HG03378 (cell line): Measurements from ENCODE around the gene RASSF6.
A peak's percentile ranks its signal among the peaks of the same experiment; 100 is the strongest.
"Not testable (repeated sequence)": the region's sequence is repeated elsewhere in the genome, so short reads cannot be mapped to it uniquely, and the experiment has no call there.

Experiments
- ATAC-seq: cut with Tn5 transposase; IDR thresholded peaks from one replicate; pipeline ENCODE4 v1.9.1; 2021; ENCODE audit warnings: mild to moderate bottlenecking, moderate library complexity; ENCODE audit not compliant: unreplicated experiment

RASSF6 gene, protein sequence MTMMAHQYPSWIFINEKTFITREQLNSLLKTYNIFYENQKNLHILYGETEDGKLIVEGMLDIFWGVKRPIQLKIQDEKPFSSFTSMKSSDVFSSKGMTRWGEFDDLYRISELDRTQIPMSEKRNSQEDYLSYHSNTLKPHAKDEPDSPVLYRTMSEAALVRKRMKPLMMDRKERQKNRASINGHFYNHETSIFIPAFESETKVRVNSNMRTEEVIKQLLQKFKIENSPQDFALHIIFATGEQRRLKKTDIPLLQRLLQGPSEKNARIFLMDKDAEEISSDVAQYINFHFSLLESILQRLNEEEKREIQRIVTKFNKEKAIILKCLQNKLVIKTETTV

GRCh38 chr4:73620115-73620792, at the start of gene RASSF6:
RASSF6 (minus strand) TSS chr4:73620436; CDS start chr4:73611795, 8,641 bp downstream.
- ATAC-seq, result peak; percentile 67

DNA sequence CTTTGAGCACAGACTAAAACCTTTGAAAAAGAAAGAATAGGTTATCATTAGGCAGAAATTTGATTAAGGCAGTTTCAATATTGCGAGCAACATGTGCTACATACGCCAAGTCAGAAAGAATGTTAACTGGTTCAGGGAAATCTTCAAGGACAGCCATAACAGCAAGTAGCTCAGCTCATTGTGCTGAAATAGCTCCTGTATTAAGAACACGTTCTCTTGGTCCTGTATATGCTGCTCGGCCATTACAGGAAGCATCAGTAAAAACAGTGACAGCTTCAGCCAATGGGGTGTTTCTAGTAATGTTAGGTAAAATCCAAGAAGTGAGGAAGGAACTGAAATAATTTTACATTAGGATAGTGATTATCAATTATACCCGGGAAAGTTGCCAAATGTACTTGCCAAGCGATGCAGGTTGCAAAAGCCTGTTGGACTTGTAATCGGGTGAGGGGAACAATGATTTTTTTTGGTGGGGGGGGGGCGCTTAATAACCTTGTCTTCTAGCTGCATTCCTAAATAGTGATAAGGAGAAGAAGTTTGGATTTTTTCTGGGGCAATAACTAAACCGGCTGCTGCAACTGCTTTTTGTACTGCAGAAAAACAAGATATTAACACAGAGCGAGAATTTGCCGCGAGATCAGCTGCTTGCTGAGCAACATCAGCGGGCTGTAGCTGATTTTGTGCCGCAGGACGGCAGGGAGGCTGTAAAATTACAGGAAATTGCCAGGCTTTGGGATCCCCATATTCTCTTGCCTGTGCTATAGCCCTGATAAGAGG, 49.4 kb upstream of the RASSF6 start:
- no peak for ATAC-seq

- ATAC-seq, result no peak
Measured at GRCh38 chr4:73668782-73669201, 48.6 kb upstream of the RASSF6 start.

GRCh38 chr4:73665924-73666323, 45.7 kb upstream of the RASSF6 start:
- not testable (repeated sequence) for ATAC-seq

DNA sequence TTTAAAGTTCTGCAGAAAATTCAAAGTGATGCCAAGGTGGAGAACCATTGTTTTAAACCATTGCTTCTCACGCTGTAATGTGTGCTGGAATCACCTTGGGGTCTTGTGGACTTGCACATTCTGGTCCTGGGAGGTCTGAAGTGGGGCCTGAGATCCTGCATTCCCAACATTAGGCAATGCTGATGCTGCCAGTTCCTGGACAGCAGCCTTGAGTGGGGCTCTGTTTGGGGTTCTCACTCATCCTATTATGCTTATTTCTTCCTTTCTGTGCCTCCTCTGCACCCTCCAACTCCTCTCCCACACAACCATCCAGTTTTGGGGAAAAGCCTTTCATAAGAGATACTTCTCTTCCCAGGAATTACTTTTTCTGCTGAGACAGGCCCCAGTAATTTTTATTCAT, 44.2 kb upstream of the RASSF6 start:
- ATAC-seq, result no peak

GRCh38 chr4:73663576-73663975, 43.3 kb upstream of the RASSF6 start:
- no peak for ATAC-seq

GRCh38 chr4:73662709-73663546, 42.7 kb upstream of the RASSF6 start:
- peak; percentile 85 for ATAC-seq

GRCh38 chr4:73661646-73662119, 41.4 kb upstream of the RASSF6 start:
- ATAC-seq, result no peak

DNA sequence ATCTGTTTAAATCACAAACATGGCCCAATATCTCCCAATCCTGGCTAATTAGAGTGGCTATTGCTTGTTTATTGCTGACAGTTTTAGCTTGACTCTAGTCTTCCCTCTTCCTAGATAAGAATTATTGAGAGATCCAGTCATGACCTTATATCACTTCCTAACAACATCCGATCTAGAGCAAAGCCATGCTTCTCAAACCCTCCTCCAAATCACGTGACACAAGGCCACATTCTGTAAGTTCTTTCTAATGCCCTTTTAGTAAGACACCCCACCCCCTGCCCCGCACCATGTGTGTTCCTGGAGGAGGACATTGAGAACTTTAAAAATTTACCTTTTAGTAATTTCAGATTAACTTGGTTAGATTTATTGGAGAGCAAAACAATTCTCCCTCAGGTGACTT, 40.6 kb upstream of the RASSF6 start:
- no peak for ATAC-seq

DNA sequence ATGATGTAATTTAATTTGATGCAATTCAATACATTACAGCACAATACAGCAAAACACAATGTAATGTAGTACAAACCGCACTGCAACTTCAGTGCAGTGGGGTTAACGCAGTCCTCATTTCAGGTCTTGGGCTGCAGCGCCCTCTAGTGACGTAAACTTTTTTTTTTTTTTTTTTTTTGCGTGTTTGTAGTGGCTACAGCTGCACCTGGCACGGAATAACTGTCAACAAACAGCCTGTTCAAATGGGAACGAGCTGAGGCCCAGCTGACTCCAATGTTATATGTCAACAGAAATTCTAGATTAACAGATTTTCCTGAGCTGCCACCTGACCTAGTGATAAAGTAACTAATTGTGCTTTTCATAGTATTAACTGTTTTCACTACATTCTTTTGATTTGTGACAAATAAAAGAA, 33.5 kb upstream of the RASSF6 start:
- peak; percentile 59 for ATAC-seq

GRCh38 chr4:73650250-73650649, 30.0 kb upstream of the RASSF6 start:
- ATAC-seq, result no peak

DNA sequence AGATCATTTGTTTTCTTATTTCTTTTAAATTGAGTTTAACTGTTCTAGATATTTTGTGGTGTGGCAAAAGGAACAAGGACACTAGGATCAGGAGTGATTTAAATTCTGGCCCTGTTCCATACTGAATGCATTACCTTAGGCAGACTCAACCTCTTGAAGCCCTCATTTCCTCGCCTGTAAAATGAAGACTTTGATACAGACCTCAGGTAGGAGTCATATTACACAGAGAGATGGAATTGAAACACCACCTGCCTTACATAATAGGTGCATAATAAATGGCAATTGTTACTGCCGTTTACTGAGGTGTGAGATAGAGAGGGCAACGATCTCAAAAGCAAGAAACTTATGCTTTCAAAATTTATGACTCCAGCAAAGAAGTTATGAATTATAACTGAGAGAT, 28.2 kb upstream of the RASSF6 start:
- ATAC-seq, result no peak

GRCh38 chr4:73646117-73646516, 25.9 kb upstream of the RASSF6 start:
- no peak for ATAC-seq

DNA sequence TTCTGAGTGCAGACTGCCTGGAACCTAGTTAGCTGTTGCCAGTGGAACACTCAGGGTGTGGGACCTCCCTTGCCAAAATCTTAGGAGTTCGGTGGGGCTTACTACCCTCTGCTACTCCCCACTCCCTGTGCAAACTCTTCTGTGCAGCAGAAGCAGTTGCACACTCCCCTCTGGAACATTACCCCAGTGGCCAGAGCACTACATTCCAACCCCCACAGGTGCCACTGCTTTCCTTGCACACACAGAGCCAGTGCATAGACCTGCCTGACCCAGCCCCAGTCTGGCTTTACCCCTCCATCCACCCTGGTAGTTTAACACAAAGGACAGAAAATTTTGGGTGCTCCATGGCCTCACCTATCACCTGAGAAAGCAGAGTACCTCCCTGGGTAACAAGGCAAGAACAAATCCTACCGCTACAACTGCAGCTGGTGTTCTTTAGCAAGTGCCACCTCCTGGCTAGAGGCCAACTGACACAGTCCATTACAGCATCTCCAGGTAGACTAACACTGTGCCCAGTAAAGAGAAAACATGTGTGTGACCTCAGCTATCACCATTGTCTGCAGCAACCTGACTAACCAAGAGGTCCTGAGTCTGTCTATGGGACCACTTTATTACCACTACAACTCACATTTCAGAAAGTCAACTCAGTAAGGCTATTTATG, 11.5 kb upstream of the RASSF6 start:
- no peak for ATAC-seq

GRCh38 chr4:73628834-73629233, 8.6 kb upstream of the RASSF6 start:
- not testable (repeated sequence) for ATAC-seq

DNA sequence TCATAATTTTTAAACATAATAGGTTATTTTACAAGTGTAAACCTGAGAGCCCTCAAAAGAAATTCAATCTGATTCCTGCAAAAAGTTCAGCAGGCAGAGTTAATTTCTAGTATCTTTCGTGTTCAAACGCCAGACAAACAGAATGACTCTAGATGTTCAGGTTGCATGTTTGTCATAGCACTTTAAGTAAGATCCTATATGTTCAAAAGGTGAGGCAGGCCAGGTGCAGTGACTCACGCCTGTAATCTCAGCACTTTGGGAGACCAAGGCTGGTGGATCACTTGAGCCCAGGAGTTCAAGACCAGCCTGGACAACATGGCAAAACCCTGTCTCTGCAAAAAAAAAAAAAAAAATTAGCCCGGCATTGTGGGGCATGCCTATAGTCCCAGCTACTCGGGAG, 1.1 kb upstream of the RASSF6 start:
- no peak for ATAC-seq

DNA sequence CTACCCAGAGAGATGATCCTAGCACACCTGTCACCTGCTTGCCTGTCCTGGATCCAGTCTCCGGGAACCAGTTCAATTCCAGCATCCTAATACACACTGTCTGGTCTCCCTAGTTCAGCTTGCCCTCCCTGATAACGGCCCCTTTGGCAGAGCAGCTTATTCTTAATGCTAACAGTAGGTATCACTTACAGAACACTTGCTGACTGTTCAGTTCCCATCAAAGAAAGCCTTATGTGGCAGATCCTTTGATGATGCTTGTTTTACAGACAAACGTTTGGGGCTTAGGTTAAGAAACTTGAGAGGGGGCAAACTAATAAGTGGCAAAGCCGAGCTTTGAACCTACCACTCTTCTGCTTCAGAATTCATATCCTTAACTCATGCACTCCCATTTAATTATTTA, 890 bp downstream of the RASSF6 start:
- ATAC-seq, result no peak

DNA sequence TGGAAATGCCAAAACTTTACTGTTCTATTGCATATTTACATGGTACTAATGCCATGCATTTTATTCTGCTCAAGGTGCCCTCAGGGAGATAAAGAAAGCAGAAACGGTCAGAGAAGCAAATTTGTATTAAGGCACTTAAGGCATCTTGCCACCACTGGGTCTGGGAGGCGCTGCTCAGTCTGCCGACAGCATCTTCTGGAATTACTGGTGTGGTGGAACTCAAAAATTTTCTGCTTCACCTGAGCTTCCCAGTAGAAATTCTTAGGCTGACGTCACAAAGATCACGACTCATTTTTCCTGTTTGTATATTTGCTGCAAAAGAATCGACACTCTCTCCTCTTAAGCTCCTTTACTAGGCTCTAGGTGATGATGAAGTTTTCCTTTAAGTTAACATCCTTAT, 3.0 kb downstream of the RASSF6 start:
- ATAC-seq, result no peak

DNA sequence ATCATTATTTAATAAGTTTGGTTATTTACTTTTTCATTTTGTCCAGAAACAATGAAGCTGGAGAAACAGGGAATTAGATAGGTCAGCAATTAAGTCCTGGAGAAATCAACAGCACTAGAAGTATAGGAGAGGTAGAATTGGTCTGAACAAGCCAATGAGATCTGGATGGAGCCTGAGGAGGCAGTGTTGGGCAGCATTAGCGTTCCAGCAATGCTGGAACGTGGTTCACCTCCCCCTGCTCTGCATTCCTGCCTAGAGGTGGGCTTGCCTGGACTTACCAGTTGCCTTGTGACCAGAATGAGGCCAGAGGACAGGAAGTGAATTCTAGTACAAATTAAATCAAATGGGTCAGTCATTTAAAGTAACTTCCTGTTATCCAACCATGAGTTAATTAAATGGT, 4.6 kb downstream of the RASSF6 start:
- ATAC-seq, result no peak

- no peak for ATAC-seq
Measured at GRCh38 chr4:73614311-73614867, 5.8 kb downstream of the RASSF6 start.
